ENCODE results near the gene ALK. TPM values are rescaled to one million over a fixed set of nuclear protein-coding genes. Genes with fewer than 3 reads are reported as not detected.

Gene ALK
- polyA plus RNA-seq, 2 of the 4 experiments (the other 2 are of a cell fraction), result not detected

GRCh38 chr2:29920130-29920577 is 1.2 kb downstream of the ALK start:
- ATAC-seq, result peak; percentile 41 to 52
- CTCF ChIA-PET, result interaction anchor here (0.8 to 7.6 kb wide), 4 partner anchors 12 to 961 kb away, joined by 3 to 108 read pairs (median 4); no protein-coding TSS in a partner anchor
- H3K9me3 ChIP-seq, result no peaks in the 10 kb centered on the region
- FAIRE-seq, result no peak
- POLR2A ChIA-PET, result no interaction called here
- H3K4me3 ChIP-seq, result peak overlapping the region; percentile 47
- peak; percentile 95 for TF ChIP-seq EHMT2 (IDR thresholded peaks at IDR 0.05; ENCODE audit: low read depth)
- TF ChIP-seq REST (IDR thresholded peaks at IDR 0.05), result peak; percentile 98
- TF ChIP-seq HOXB13 (CRISPR knock-in tag; IDR thresholded peaks at IDR 0.05; ENCODE audit: low read depth), result 0 out of 2 replicates have a peak, but pooled peaks have one; percentile 47
- no peak for TF ChIP-seq BHLHE40 (IDR thresholded peaks at IDR 0.05; ENCODE audit: low read depth, low read length)
- H3K27ac ChIP-seq, result no peak overlapping the region
- H3K4me2 ChIP-seq, result peak overlapping the region; percentile 92
- peaks cover 17% of the 10 kb centered on the region; the same call in 1 of the 3 replicates for H3K4me1 ChIP-seq
- DNase-seq (ENCODE audit: low read depth in 1 of 2, low spot score in 1 of 2), result peak; percentile 16 to 27
- 7% methylated on average over 11 of the region's 40 CpGs for WGBS (ENCODE audit: missing lambda C conversion rate)

GRCh38 chr2:29918941-29919340 is 2.4 kb downstream of the ALK start:
- Histone ChIP-seq H3K27ac (no peak overlapping the region), H3K4me1 (peaks cover 17% of the 10 kb centered on the region; the same call in 1 of the 3 replicates), H3K4me2 (no peak overlapping the region), H3K9me3 (no peaks in the 10 kb centered on the region), H3K4me3 (no peak overlapping the region)
- ChIA-PET CTCF (no interaction called here), POLR2A (no interaction called here)
- no peak for FAIRE-seq
- no peak for TF ChIP-seq E2F6 (IDR thresholded peaks at IDR 0.05; ENCODE audit: borderline replicate concordance, low read depth)
- no peak for TF ChIP-seq EP300 (IDR thresholded peaks at IDR 0.05)
- TF ChIP-seq MAX (IDR thresholded peaks at IDR 0.05), result no peak
- TF ChIP-seq ZNF302 (CRISPR knock-in tag; IDR thresholded peaks at IDR 0.05), result no peak
- no peak for TF ChIP-seq ESRRA (IDR thresholded peaks at IDR 0.05; ENCODE audit: borderline replicate concordance, low read length)
- no peak for TF ChIP-seq ATOH8 (CRISPR knock-in tag; IDR thresholded peaks at IDR 0.05; ENCODE audit: low read depth)
- no peak for TF ChIP-seq FOSB (CRISPR knock-in tag; IDR thresholded peaks at IDR 0.05)
- TF ChIP-seq SMC3 (IDR thresholded peaks at IDR 0.05), result no peak
- TF ChIP-seq HEYL (CRISPR knock-in tag; IDR thresholded peaks at IDR 0.05), result no peak
- TF ChIP-seq HOXA7 (CRISPR knock-in tag; IDR thresholded peaks at IDR 0.05), result no peak
- no peak for TF ChIP-seq HDAC2 (IDR thresholded peaks at IDR 0.05)
- TF ChIP-seq MAZ (IDR thresholded peaks at IDR 0.05; ENCODE audit: borderline replicate concordance, low read depth, low read length), result no peak
- no peak for TF ChIP-seq JUNB (IDR thresholded peaks at IDR 0.05)
- no peak for TF ChIP-seq BCL3 (IDR thresholded peaks at IDR 0.05)
- TF ChIP-seq POLR2AphosphoS2 (conservative IDR thresholded peaks at IDR 0.05; ENCODE audit: low read length), result no peak
- no peak for TF ChIP-seq PHF8 (IDR thresholded peaks at IDR 0.05; ENCODE audit: borderline replicate concordance, low read depth)
- TF ChIP-seq RFX5 (IDR thresholded peaks at IDR 0.05), result no peak
- TF ChIP-seq FOXS1 (CRISPR knock-in tag; IDR thresholded peaks at IDR 0.05), result no peak
- no peak for ATAC-seq
- 3% methylated on average over 3 of the region's 3 CpGs for WGBS (ENCODE audit: missing lambda C conversion rate)
- DNase-seq (ENCODE audit: low read depth in 1 of 2, low spot score in 1 of 2), result no peak

Measured in A549 (cell line).